Spleen (tissue), 7 donors: Measurements from ENCODE around the gene FAM171A1.

Experiments
- CTCF ChIP-seq, 11 experiments: fragments of 200-600 bp in 7 of 11; fragments of 450-650 bp in 4 of 11; sonication (generic) in 4 of 11; IDR thresholded peaks in 8 of 11; conservative IDR thresholded peaks in 3 of 11; 1 replicate in 7 of 11; 2 replicates in 4 of 11; pipeline versions ENCODE4 v1.4.0 to v1.8.0; 2016 to 2021; ENCODE audit warnings: antibody characterized with exemption in 11 of 11, inconsistent platforms in 4 of 11, mild to moderate bottlenecking in 1 of 11
- POLR2A ChIP-seq, 3 donors: fragments of 450-650 bp; IDR thresholded peaks; one replicate each; pipeline ENCODE4 v1.5.1; 2017; ENCODE audit warnings: antibody characterized with exemption in 3 of 3, mild to moderate bottlenecking in 1 of 3
- donor health status: DM: no; HTN: no; CAD: no; lungs with moderate emphysema.
- donor health status: DM: no; HTN: no; CAD: no.
- donor health status: DM: no; HTN: no; CAD: no.

- TF ChIP-seq CTCF (IDR thresholded peaks at IDR 0.05 in 8 of 11, conservative IDR thresholded peaks at IDR 0.05 in 3 of 11) = no peak
- no peak for TF ChIP-seq POLR2A (IDR thresholded peaks at IDR 0.05)
Observed at GRCh38 chr10:15265558-15265957, 105.5 kb downstream of the FAM171A1 start.
